Adrenal gland (tissue), 5 donors: Measurements from ENCODE around the gene KRTAP15-1.

Source experiments
- CTCF ChIP-seq, 6 experiments: fragments of 450-650 bp in 4 of 6; fragments of 200-600 bp in 2 of 6; sonication (generic) in 1 of 6; IDR thresholded peaks; 1 replicate in 5 of 6; 2 replicates in 1 of 6; pipeline versions ENCODE4 v1.5.1 to v1.8.0; 2016 to 2021; ENCODE audit warnings: antibody characterized with exemption in 6 of 6, mild to moderate bottlenecking in 2 of 6, moderate library complexity in 1 of 6
- POLR2A ChIP-seq, 2 donors: fragments of 450-650 bp; IDR thresholded peaks; one replicate each; pipeline ENCODE4 v1.6.1; 2017; ENCODE audit warnings: antibody characterized with exemption in 2 of 2, mild to moderate bottlenecking in 2 of 2, moderate library complexity in 1 of 2
- donor health status: DM: no; HTN: no; CAD: no.

GRCh38 chr21:30415993-30416392, 24.1 kb upstream of the KRTAP15-1 start:
- TF ChIP-seq CTCF (IDR thresholded peaks at IDR 0.05) (no peak), POLR2A (IDR thresholded peaks at IDR 0.05) (no peak)
